ENCODE results near the gene ZNF132.
"Not testable (repeated sequence)": the region's sequence is repeated elsewhere in the genome, so short reads cannot be mapped to it uniquely, and the experiment has no call there.

ZNF132 gene

DNA sequence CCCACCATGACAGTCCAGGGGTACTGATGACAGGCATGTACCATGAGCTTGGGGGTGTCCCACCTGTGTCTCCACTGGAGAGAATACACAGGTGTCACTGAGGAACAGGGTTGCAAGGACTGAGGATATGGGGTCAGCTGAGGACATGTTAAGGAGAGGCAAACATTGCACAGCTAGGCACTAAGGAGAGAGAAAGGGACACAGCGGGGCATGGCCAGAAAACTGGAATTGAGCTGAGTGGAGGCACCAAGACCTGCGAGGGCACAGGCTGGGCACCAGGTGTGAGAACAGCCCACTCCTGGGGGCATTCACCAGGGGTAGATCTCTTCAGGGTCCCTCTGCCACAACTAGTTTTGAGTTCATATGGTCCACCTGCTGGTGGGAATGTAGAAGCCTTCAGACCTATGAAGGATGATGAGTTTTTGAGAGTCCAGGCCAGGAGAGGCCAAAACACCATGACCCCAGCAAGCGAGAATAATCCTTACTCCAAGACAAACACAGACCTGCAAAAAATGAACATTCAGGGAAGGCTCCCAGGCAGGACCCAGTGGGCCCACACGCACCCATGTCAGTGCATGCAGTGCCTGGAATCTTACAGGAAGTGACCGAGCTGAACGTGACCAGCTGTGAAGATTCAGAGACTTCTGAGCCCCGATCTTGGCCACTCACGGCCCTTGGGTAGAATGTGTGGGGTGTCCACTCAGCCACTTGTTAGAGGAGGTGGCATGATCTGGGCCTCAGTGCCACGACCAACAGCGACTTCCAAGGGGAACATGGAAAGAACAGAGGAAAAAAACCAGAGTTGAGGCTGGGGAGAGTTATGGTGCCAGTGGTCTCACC is 32.9 kb downstream of the ZNF132 start:
- no peak for DNase-seq (ENCODE audit: low read depth)

DNA sequence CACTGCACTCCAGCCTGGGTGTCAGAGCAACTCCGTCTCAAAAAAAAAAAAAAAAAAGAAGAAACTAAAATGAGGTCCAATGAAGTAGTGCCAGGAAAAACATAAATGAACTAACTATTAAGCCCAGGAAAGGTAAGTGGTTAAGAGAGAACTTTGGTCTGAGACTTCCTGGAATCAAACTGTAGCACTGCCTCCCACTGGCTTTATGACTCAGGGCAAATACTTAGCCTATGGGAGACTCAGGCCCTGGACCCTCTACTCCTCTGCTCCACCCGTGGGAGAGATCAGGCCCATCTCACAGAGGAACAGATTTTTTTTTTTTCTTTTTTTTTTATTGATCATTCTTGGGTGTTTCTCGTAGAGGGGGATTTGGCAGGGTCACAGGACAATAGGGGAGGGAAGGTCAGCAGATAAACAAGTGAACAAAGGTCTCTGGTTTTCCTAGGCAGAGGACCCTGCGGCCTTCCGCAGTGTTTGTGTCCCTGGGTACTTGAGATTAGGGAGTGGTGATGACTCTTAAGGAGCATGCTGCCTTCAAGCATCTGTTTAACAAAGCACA is 36.0 kb downstream of the ZNF132 start:
- not testable (repeated sequence) for DNase-seq (ENCODE audit: low read depth)

GRCh38 chr19:58401840-58402421 is 38.0 kb downstream of the ZNF132 start:
- DNase-seq (ENCODE audit: low read depth), result no peak

DNA sequence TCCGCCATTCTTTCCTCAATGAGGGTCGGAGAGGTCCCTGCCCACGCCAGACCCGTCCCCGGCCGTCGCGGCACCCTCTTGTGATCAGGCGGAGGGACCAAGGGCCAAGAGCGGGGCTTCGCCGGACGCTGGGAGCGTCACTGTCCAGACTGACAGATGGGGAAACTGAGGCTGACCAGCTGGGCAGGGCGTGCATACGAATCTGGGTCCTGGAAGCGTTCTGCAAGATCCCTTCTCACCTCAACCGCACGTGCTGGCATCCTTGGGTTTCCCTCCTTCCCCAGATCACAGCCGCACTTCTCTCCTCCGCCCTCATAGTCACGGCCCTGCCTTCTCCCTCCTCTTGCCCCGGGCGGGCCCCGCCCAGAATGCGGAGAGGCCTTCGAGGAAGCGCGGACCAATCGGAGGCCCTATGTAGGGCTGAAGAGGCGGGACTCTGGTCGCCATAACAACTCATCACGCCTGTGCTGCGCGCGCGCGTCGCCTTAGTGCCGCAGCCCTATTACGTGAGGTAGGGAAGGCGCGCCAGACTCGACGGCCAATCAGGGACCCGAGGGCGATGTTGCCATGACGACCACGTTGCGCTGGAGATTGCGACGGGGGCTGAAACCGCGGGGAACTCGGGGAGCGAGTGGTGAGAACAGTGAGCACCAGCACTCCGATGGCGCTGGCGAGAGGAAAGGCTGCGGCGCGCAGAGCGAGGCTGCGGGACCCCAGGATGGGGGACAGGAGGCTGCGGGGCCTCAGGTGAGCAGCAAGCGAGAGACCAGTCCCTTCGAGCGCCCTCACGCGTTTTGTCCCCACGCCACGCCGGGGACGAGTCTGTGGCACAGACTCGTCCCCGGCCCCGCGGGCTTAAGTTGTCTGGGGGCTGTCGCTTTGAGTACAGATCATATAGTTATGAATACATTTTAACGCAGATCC is 38.8 kb downstream of the ZNF132 start:
- DNase-seq (ENCODE audit: low read depth), result peak; percentile 98

- no peak for DNase-seq (ENCODE audit: low read depth)
Measured at GRCh38 chr19:58400316-58400915, 39.5 kb downstream of the ZNF132 start.

DNA sequence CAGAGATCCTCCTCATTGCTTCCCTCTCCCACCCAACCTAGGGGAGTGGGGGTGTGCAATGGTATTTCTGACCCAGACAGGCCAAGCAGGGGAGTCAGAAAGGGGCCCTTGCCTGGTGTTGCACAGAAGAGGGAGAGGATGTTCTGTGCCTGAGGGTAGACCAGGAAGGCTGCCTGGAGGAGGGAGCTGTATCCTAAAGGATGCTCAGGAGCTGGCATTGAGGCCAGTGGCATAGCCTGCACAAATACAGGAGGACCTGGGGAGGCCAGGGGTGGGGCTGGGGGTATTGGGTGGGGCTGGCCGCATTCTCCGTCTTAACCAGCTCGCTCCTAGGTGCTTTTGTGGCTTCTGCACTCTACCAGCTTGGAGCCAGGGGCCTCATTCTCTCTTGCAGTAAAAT is 40.0 kb downstream of the ZNF132 start:
- no peak for DNase-seq (ENCODE audit: low read depth)

DNA sequence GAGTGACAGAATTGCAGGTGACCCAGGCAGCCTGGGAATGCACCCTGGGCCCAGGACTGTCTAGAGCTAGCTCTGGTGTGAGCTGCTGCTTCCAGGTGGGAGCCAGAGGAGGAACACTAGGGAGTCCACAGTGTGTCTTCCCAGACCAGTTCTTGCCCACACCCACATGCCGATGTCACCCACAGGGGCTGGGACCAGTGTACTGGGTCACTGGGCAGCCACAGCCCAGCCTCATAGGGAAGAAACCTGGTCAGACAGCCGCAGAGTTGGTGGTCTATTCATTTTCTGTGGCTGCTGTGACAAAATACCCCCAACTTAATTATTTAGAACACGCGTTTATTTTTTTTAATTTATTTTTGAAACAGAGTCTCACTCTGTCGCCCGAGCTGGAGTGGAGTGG is 41.4 kb downstream of the ZNF132 start:
- DNase-seq (ENCODE audit: low read depth), result no peak

DNA sequence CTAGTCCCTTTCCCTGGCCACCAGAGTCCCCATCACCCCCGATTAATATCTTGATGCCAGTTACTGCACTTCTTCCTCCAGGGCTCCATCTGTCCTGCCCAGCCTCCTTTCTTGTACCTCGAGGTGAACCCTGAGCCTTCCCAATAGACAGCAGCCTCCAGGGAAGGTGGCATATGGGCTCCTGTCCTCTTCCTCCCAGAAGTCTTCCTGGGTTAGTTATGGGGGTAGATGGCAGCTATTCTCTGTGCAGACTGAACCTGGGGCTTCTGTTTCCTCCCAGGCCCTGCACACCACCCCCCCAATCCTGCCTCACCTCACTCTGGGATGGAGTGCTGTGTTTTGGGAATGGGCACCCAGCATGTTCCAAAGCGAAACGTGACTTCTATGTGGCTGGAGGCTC is 41.9 kb downstream of the ZNF132 start:
- DNase-seq (ENCODE audit: low read depth), result no peak

DNA sequence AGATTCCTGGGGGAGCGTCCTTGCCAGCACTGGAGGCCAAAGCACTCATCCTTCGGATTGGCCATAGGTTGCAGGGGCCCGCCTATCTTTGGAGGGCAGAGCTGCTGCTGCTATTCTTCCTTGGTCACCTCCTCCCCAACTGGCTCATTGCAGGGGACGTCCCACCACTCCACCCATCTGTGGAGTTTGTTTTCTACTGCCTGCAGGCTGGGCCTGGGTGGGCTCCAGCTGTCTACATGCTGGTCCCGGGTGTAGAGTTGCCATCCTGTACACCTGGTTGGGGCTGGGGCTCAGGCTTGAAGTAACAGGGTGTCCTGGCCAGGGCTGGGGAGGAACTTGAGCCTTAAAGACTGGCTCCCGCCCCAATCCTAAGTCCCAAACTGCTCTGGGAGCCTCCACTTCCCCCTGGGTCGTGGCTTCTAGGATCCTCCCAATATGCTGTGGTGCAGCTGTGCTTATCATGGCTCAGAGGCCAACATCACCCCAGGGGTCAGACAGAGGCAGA is 42.4 kb downstream of the ZNF132 start:
- no peak for DNase-seq (ENCODE audit: low read depth)

GRCh38 chr19:58396691-58397532 is 43.0 kb downstream of the ZNF132 start:
- DNase-seq (ENCODE audit: low read depth), result no peak

DNA sequence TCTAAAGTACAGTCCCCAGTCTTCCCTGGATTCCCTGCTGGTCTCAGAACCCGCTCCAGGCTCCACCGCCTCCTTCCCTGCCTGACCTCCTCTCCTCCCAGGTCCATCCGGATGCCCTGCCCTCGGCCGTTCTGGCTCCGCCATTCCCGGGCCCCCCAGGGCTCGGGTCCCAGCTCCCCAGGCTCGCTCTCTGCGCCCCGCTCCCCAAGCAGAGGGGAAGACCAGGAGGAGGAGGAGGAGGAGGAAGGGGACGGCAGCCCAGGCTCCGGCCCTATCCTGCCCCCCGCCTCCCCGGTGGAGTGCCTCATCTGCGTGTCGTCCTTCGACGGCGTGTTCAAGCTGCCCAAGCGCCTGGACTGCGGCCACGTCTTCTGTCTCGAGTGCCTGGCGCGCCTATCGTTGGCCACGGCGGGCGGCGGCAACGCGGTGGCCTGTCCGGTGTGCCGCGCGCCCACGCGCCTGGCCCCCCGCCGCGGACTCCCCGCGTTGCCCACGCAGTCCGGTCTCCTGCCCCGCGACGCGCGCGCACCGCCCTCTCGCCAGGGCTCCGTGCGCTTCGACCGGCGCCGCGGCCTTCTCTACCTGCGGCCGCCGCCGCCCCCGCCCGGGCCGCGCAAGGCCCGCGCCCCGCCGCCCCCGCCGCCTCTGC is 43.9 kb downstream of the ZNF132 start:
- DNase-seq (ENCODE audit: low read depth), result no peak

- no peak for DNase-seq (ENCODE audit: low read depth)
Measured at GRCh38 chr19:58395220-58395978, 44.6 kb downstream of the ZNF132 start, which contains the start of gene RNF225. Gene RNF225, plus strand, starts transcription at chr19:58395656. Its CDS starts 434 bp downstream, at chr19:58396090.

- no peak for DNase-seq (ENCODE audit: low read depth)
Measured at GRCh38 chr19:58394821-58395219, 45.1 kb downstream of the ZNF132 start.

- DNase-seq (ENCODE audit: low read depth), result no peak
Measured at GRCh38 chr19:58393725-58394033, 46.3 kb downstream of the ZNF132 start.

DNA sequence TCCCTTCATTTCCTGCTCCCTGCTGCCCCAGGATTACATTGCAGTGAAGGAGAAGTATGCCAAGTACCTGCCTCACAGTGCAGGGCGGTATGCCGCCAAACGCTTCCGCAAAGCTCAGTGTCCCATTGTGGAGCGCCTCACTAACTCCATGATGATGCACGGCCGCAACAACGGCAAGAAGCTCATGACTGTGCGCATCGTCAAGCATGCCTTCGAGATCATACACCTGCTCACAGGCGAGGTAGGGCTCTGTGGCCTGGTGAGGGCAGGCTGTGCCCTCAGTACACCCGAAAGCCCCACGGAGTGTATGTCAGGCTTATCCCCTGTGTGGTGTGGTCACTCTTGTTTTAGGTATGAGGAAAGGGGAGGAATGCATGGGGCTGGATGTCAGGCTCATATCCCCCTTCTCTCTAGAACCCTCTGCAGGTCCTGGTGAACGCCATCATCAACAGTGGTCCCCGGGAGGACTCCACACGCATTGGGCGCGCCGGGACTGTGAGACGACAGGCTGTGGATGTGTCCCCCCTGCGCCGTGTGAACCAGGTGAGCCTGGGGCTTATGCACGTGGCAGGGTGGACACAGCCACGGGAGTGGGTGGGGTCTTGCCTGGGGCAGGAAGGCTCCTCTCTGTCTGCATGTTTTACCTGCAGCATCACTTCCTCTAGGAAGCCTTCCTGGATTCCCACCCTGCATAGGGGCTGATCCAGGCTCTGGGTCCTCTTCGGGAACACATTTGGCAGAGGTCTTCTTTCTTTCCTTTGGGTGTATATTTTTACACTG is 46.8 kb downstream of the ZNF132 start:
- DNase-seq (ENCODE audit: low read depth), result no peak

DNA sequence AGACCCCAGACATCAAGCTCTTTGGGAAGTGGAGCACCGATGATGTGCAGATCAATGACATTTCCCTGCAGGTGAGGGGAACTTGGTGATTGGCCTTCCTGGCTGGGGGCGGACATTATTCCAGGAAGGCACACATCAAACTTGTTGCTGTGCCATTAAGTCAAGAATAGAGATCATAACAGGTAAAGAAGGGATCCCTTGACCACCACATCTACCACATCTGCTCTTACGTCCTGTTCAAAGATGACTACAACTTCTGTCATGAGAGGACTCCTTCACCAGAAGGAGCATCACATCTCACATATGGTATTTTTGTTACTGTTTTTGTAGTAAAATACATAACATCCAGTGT is 51.8 kb downstream of the ZNF132 start:
- no peak for DNase-seq (ENCODE audit: low read depth)

DNA sequence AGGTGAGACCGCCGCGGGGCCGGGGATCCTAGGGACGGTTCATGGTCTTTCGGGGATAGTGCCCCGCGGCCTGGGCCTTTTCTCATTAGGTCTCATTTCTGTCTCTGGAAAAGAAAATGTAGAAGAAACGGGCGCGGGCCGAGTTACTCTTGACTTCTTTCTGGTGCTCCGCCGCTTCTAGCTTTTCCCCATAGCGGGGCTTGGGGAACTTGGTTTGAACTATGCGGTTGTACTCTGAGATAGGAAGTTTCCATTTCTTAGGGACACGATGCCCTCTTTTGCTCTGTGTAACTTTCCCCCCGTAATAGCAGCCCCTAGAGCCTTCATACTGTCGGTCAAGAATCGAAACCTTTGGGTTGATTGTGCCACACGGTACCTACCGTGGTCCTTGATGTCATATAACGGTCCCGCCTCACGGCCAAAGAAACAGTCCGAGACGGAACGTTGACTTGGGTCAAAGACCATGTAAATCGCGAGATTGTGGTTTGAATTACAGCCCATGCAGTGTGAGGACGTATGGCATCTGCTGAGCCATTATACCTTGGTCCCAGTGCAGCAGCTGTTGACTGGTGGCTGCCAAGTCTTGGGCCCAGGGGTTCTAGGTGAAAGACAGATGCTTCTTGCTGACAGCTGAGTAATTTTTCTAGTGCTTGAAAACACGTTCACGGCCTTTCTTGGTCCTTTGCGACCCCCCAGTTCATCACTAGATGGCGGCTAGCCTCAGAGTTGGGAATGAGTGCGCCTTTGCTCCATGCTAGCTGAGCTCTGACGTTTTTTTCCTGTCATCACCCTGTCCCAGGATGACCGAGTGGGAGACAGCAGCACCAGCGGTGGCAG is 52.4 kb downstream of the ZNF132 start:
- no peak for DNase-seq (ENCODE audit: low read depth)

All from GM04504 (cell line).